Esophagus (tissue), 2 donors: ENCODE data around the gene HMOX1. TPM values are rescaled to one million over a fixed set of nuclear protein-coding genes. Genes with fewer than 3 reads are reported as not detected.
"Not testable (repeated sequence)": the region's sequence is repeated elsewhere in the genome, so short reads cannot be mapped to it uniquely, and the experiment has no call there.

ENCODE experiments used
- H3K27ac ChIP-seq, 2 donors: one replicate each; pipeline ENCODE4 v1.5.1; 2013; ENCODE audit warnings: low read depth in 2 of 2, mild to moderate bottlenecking in 2 of 2, inconsistent platforms in 1 of 2, low read length in 1 of 2, moderate library complexity in 1 of 2
- H3K27me3 ChIP-seq, 2 donors: one replicate each; pipeline ENCODE4 v1.6.1; 2013; ENCODE audit warnings: low read length in 2 of 2, control low read depth in 1 of 2, mild to moderate bottlenecking in 1 of 2; ENCODE audit not compliant: insufficient read depth in 2 of 2, control insufficient read depth in 1 of 2
- H3K36me3 ChIP-seq, 2 donors: one replicate each; pipeline ENCODE4 v1.6.1; 2013; ENCODE audit warnings: low read length in 1 of 2; ENCODE audit not compliant: control insufficient read depth in 2 of 2, insufficient read depth in 2 of 2
- H3K4me1 ChIP-seq, 2 donors: one replicate each; pipeline ENCODE4 v1.6.1; 2013; ENCODE audit warnings: low read length in 1 of 2; ENCODE audit not compliant: control insufficient read depth in 2 of 2, insufficient read depth in 2 of 2
- H3K4me3 ChIP-seq, 2 donors: one replicate each; pipeline ENCODE4 v1.5.1; 2013; ENCODE audit warnings: low read length in 2 of 2, mild to moderate bottlenecking in 2 of 2, low read depth in 1 of 2, moderate library complexity in 1 of 2
- H3K9me3 ChIP-seq, 2 donors: one replicate each; pipeline ENCODE4 v1.6.1; 2013; ENCODE audit warnings: mild to moderate bottlenecking in 2 of 2, low read depth in 1 of 2, low read length in 1 of 2, moderate library complexity in 1 of 2; ENCODE audit not compliant: control insufficient read depth in 2 of 2, insufficient read depth in 1 of 2
- WGBS, 2 donors: extraction: QIAGEN DNeasy Blood & Tissue Kit; methylation state at CpG; one replicate each; pipeline ENCODE4 v1.1.7; 2013; 5-methylcytosine and 5-hydroxymethylcytosine counted together
- polyA plus RNA-seq, 2 donors: library from polyadenylated mRNA; stranded (reverse); fragments of 200-250 nt; gene quantifications; one replicate each; pipeline ENCODE4 v1.2.3, GENCODE V29; 2013
- donor health status: healthy with polysubstance abuse.
- donor health status: Bipolar disorder and iron deficiency.

HMOX1 gene
- polyA plus RNA-seq, 2 donors, result 46.6 to 74.0 TPM

GRCh38 chr22:35363566-35364086 lies 17.3 kb upstream of the HMOX1 start:
- 80 to 88% methylated on average over 11 of the region's 11 CpGs for WGBS, 2 donors
- Histone ChIP-seq H3K27ac (no peak overlapping the region), H3K36me3 (no peaks in the 10 kb centered on the region), H3K4me3 (no peak overlapping the region), H3K9me3 (no peaks in the 10 kb centered on the region), H3K27me3 (no peaks in the 10 kb centered on the region), H3K4me1 (no peaks in the 10 kb centered on the region)

GRCh38 chr22:35364230-35364629 lies 16.7 kb upstream of the HMOX1 start:
- H3K4me1 ChIP-seq, H3K4me3 ChIP-seq, H3K9me3 ChIP-seq, H3K27ac ChIP-seq, H3K27me3 ChIP-seq, H3K36me3 ChIP-seq: not testable (repeated sequence)
- 63 to 72% methylated on average over 7 of the region's 7 CpGs for WGBS, 2 donors

- 34 to 35% methylated on average over 9 of the region's 9 CpGs for WGBS, 2 donors
- H3K27ac ChIP-seq, result peak overlapping the region in 1 of 2 donors; percentile 42
- no peaks in the 10 kb centered on the region for H3K9me3 ChIP-seq
- H3K27me3 ChIP-seq, result no peaks in the 10 kb centered on the region
- no peak overlapping the region for H3K4me3 ChIP-seq
- peaks cover 0 to 3% of the 10 kb centered on the region in 2 donors for H3K4me1 ChIP-seq
- no peaks in the 10 kb centered on the region for H3K36me3 ChIP-seq
These were observed 13.5 kb upstream of the HMOX1 start for GRCh38 chr22:35367331-35367886.

GRCh38 chr22:35368386-35368785 lies 12.5 kb upstream of the HMOX1 start:
- H3K27me3 ChIP-seq, result no peaks in the 10 kb centered on the region
- WGBS, 2 donors, result 76 to 83% methylated on average over 6 of the region's 6 CpGs
- no peaks in the 10 kb centered on the region for H3K36me3 ChIP-seq
- H3K4me1 ChIP-seq, result peaks cover 0 to 3% of the 10 kb centered on the region in 2 donors
- H3K9me3 ChIP-seq, result no peaks in the 10 kb centered on the region
- no peak overlapping the region for H3K4me3 ChIP-seq
- no peak overlapping the region for H3K27ac ChIP-seq

- peaks cover 0 to 3% of the 10 kb centered on the region in 2 donors for H3K4me1 ChIP-seq
- H3K4me3 ChIP-seq, result no peak overlapping the region
- H3K27ac ChIP-seq, result no peak overlapping the region
- 61 to 62% methylated on average over 2 of the region's 2 CpGs for WGBS, 2 donors
- H3K9me3 ChIP-seq, result no peaks in the 10 kb centered on the region
- H3K36me3 ChIP-seq, result no peaks in the 10 kb centered on the region
- no peaks in the 10 kb centered on the region for H3K27me3 ChIP-seq
These were observed 10.9 kb upstream of the HMOX1 start for GRCh38 chr22:35369996-35370395.

DNA sequence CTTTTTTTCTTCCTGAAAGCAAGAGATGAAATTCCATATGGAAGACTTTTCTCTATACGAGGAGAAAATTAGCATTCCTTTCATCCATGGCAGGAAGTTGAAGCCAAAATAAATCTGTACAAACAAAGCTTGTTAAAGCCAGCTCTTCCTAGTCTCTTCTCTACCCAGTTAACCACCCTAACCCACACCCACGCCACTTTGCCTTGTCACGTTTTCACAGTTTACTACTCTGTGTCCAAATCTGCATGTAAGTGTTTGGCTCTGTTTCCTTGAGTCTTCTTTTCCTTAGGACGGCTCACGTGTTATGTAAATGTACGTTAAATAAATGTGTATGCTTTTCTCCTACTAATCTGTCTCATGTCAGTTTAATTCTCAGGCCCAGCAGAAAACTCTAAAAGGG lies 7.1 kb upstream of the HMOX1 start:
- no peaks in the 10 kb centered on the region for H3K27me3 ChIP-seq
- H3K4me1 ChIP-seq, result peaks cover 0 to 8% of the 10 kb centered on the region in 2 donors
- H3K4me3 ChIP-seq, result no peak overlapping the region
- no peak overlapping the region for H3K27ac ChIP-seq
- H3K9me3 ChIP-seq, result no peaks in the 10 kb centered on the region
- no peaks in the 10 kb centered on the region for H3K36me3 ChIP-seq
- 51 to 70% methylated on average over 6 of the region's 6 CpGs for WGBS, 2 donors

GRCh38 chr22:35375031-35375430 lies 5.9 kb upstream of the HMOX1 start:
- Histone ChIP-seq H3K4me3 (no peak overlapping the region), H3K9me3 (no peaks in the 10 kb centered on the region), H3K27ac (no peak overlapping the region), H3K27me3 (no peaks in the 10 kb centered on the region), H3K36me3 (no peaks in the 10 kb centered on the region), H3K4me1 (peaks cover 0 to 8% of the 10 kb centered on the region in 2 donors)
- 88 to 89% methylated on average over 3 of the region's 3 CpGs for WGBS, 2 donors

DNA sequence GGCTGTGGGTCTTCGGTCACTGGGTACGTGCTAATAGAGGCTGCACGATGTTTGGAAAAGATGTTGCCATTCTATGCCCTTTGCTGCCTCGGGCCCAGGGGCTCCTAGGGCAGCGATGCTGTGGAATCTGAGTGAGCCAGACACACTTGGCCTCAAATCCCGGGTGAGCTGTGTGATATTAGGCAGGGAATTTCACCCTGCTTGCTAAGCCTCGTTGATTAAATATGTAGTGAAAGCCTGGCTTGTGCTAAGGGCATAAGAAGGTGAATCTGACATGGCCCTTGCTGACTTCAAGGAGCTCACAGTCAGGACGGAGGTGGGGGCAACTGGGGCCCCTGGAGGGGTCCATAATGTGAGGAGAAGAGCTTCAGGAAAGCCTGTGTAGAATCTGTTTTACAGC lies 5.4 kb upstream of the HMOX1 start:
- H3K4me1 ChIP-seq, result peaks cover 0 to 9% of the 10 kb centered on the region in 2 donors
- H3K27ac ChIP-seq, result no peak overlapping the region
- WGBS, 2 donors, result 85 to 87% methylated on average over 8 of the region's 8 CpGs
- H3K27me3 ChIP-seq, result no peaks in the 10 kb centered on the region
- H3K9me3 ChIP-seq, result no peaks in the 10 kb centered on the region
- H3K4me3 ChIP-seq, result no peak overlapping the region
- H3K36me3 ChIP-seq, result no peaks in the 10 kb centered on the region

DNA sequence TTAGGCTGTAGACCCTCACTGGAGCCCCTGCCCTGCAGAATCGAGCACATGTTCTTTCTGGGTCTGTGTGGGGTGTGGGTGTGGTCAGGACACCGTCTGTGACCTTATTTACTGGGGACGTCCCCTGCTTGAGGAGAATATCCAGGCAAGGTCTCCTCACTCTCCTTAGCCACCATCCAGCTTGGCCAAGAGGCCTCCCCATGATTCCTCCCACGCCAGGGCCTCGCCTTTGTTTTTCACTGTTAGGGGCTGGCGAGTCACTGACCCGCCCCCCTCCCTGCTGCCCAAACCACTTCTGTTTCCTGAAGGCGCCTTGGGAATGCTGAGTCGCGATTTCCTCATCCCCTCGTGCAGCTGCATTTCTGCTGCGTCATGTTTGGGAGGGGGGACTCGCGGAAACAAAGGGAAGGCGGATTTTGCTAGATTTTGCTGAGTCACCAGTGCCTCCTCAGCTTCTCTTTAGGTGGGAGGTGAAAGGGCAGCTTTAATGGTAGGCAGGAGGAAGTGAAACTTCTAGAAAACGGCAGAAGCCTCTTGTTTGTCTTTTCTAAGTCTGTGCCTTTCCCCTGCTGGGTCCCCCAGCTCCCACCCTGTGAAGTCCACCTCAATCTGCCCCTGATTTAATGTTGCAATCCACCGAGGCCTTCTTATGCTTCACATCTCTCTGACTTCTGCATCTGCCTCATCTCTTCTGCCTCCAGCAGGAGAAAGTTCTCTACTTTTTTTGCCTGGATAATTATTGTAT lies 4.0 kb upstream of the HMOX1 start:
- Histone ChIP-seq H3K4me1 (peaks cover 0 to 10% of the 10 kb centered on the region in 2 donors), H3K4me3 (no peak overlapping the region)
- 8 to 11% methylated on average over 17 of the region's 17 CpGs for WGBS, 2 donors

DNA sequence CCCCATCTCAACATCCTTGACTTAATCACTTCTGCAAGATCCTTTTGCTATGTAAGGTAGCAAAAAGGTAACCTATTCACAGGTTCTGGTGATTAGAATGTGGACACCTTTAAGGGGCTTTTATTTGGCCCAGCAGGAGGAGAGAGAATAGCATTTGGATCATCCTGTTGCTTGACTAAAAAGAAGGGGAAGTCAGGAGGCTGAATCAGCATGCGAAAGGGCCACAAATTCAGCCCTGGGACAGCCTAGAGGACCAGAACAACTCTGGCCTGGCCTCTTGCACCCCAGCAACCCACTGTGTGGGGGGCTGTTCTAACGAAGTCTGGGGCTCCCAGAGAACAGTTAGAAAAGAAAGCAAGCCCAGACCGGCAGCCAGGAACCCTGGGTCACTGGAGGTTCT lies 3.2 kb upstream of the HMOX1 start:
- Histone ChIP-seq H3K4me3 (no peak overlapping the region), H3K9me3 (no peaks in the 10 kb centered on the region), H3K36me3 (no peaks in the 10 kb centered on the region), H3K4me1 (peaks cover 0 to 7% of the 10 kb centered on the region in 2 donors), H3K27ac (peak overlapping the region in 1 of 2 donors; percentile 44), H3K27me3 (no peaks in the 10 kb centered on the region)
- 75 to 86% methylated on average over 3 of the region's 3 CpGs for WGBS, 2 donors

More for the DNA sequence above, 4.0 kb upstream of the HMOX1 start:
- Histone ChIP-seq H3K27ac (peak overlapping the region; percentile 40 to 85), H3K27me3 (no peaks in the 10 kb centered on the region), H3K36me3 (no peaks in the 10 kb centered on the region), H3K9me3 (no peaks in the 10 kb centered on the region)
